ENCODE measurements around the gene YPEL2. TPM values are rescaled to one million over a fixed set of nuclear protein-coding genes. Genes with fewer than 3 reads are reported as not detected.
A peak's percentile ranks its signal among the peaks of the same experiment; 100 is the strongest.

Gene YPEL2
- total and polyA plus RNA-seq, 2 of the 13 experiments (the other 11 are each of a cell fraction or from before 2014, with no cell fraction given): 8.5 to 21.1 TPM

GRCh38 chr17:59366040-59366757 is 34.7 kb downstream of the YPEL2 start (continued):
- TF ChIP-seq GMEB2 (CRISPR knock-in tag; IDR thresholded peaks at IDR 0.05; ENCODE audit: low read depth): no peak
- TF ChIP-seq AFF4 (CRISPR knock-in tag; IDR thresholded peaks at IDR 0.05): no peak
- no peak; the same call in 1 of the 2 replicates for TF ChIP-seq ATF3 (CRISPR knock-in tag; IDR thresholded peaks at IDR 0.05)
- peak; percentile 46; the same call in 1 of the 2 replicates for TF ChIP-seq DNMT1 (CRISPR knock-in tag; IDR thresholded peaks at IDR 0.05)
- no peak for TF ChIP-seq TMF1 (CRISPR knock-in tag; IDR thresholded peaks at IDR 0.05; ENCODE audit: low read depth)
- TF ChIP-seq ZNF580 (CRISPR knock-in tag; IDR thresholded peaks at IDR 0.05; ENCODE audit: borderline replicate concordance, low read depth): no peak
- no peak for TF ChIP-seq HMGXB4 (CRISPR knock-in tag; IDR thresholded peaks at IDR 0.05; ENCODE audit: borderline replicate concordance in 1 of 2, low read depth in 1 of 2)
- TF ChIP-seq NR3C1 (CRISPR knock-in tag; IDR thresholded peaks at IDR 0.05): no peak
- TF ChIP-seq REST (IDR thresholded peaks at IDR 0.05; ENCODE audit: borderline replicate concordance in 1 of 2, low read depth in 1 of 2, low read length in 2 of 2): peak in 1 of 2 experiments; percentile 8; a peak in 1 of 4 replicates
- no peak for TF ChIP-seq ZFP41 (CRISPR knock-in tag; IDR thresholded peaks at IDR 0.05; ENCODE audit: borderline replicate concordance)
- peak; percentile 55 for TF ChIP-seq SRSF1 (optimal IDR thresholded peaks at IDR 0.05; ENCODE audit: low read depth, low read length)
- no peak for TF ChIP-seq ZNF296 (CRISPR knock-in tag; conservative IDR thresholded peaks at IDR 0.05)
- 0 out of 2 replicates have a peak, but pooled peaks have one; percentile 29 for TF ChIP-seq NR0B2 (CRISPR knock-in tag; IDR thresholded peaks at IDR 0.05)
- no peak for TF ChIP-seq ZNF720 (CRISPR knock-in tag; IDR thresholded peaks at IDR 0.05)
- TF ChIP-seq ZNF550 (CRISPR knock-in tag; IDR thresholded peaks at IDR 0.05; ENCODE audit: borderline replicate concordance): no peak
